IPS-15b (cell line): ENCODE data around the gene DENND5A.
"Not testable (repeated sequence)": the region's sequence is repeated elsewhere in the genome, so short reads cannot be mapped to it uniquely, and the experiment has no call there.

ENCODE experiments used
- H3K27me3 ChIP-seq: one replicate; pipeline ENCODE4 v1.6.1; 2013; ENCODE audit warnings: low read length; ENCODE audit not compliant: control insufficient read depth, insufficient read depth
- H3K36me3 ChIP-seq: one replicate; pipeline ENCODE4 v1.6.1; 2013; ENCODE audit warnings: low read length; ENCODE audit not compliant: control insufficient read depth, insufficient read depth
- H3K4me1 ChIP-seq: one replicate; pipeline ENCODE4 v1.6.1; 2013; ENCODE audit warnings: mild to moderate bottlenecking, low read length; ENCODE audit not compliant: control insufficient read depth, insufficient read depth
- H3K4me3 ChIP-seq: one replicate; pipeline ENCODE4 v1.5.1; 2013; ENCODE audit warnings: low read depth, low read length
- H3K9ac ChIP-seq: one replicate; pipeline ENCODE4 v1.6.1; 2013; ENCODE audit warnings: low read depth, mild to moderate bottlenecking, low read length
- H3K9me3 ChIP-seq: one replicate; pipeline ENCODE4 v1.6.1; 2013; ENCODE audit warnings: mild to moderate bottlenecking, low read length; ENCODE audit not compliant: control insufficient read depth, insufficient read depth

DENND5A gene

GRCh38 chr11:9277176-9277575, 12.0 kb upstream of the DENND5A start:
- Histone ChIP-seq H3K4me1 (no peaks in the 10 kb centered on the region), H3K9me3 (no peaks in the 10 kb centered on the region), H3K27me3 (no peaks in the 10 kb centered on the region), H3K4me3 (no peak overlapping the region), H3K36me3 (peaks cover 2% of the 10 kb centered on the region), H3K9ac (no peak overlapping the region)

- Histone ChIP-seq H3K9ac (no peak overlapping the region), H3K4me1 (no peaks in the 10 kb centered on the region), H3K36me3 (peaks cover 2% of the 10 kb centered on the region), H3K4me3 (no peak overlapping the region), H3K9me3 (no peaks in the 10 kb centered on the region), H3K27me3 (no peaks in the 10 kb centered on the region)
Measured at GRCh38 chr11:9276571-9276970, 11.4 kb upstream of the DENND5A start.

- Histone ChIP-seq H3K9ac (no peak overlapping the region), H3K27me3 (no peaks in the 10 kb centered on the region), H3K4me3 (no peak overlapping the region), H3K4me1 (no peaks in the 10 kb centered on the region), H3K36me3 (no peaks in the 10 kb centered on the region), H3K9me3 (no peaks in the 10 kb centered on the region)
Measured at GRCh38 chr11:9274499-9275258, 9.5 kb upstream of the DENND5A start.

GRCh38 chr11:9273376-9274336, 8.5 kb upstream of the DENND5A start:
- H3K27me3 ChIP-seq, result no peaks in the 10 kb centered on the region
- no peaks in the 10 kb centered on the region for H3K36me3 ChIP-seq
- H3K4me1 ChIP-seq, result no peaks in the 10 kb centered on the region
- H3K9ac ChIP-seq, result no peak overlapping the region
- no peak overlapping the region for H3K4me3 ChIP-seq
- no peaks in the 10 kb centered on the region for H3K9me3 ChIP-seq

- Histone ChIP-seq H3K27me3 (no peaks in the 10 kb centered on the region), H3K36me3 (no peaks in the 10 kb centered on the region), H3K4me1 (peaks cover 8% of the 10 kb centered on the region), H3K9me3 (no peaks in the 10 kb centered on the region), H3K9ac (no peak overlapping the region), H3K4me3 (no peak overlapping the region)
Measured at GRCh38 chr11:9269492-9270013, 4.4 kb upstream of the DENND5A start.

- Histone ChIP-seq H3K4me3 (no peak overlapping the region), H3K27me3 (no peaks in the 10 kb centered on the region), H3K36me3 (no peaks in the 10 kb centered on the region), H3K9me3 (no peaks in the 10 kb centered on the region), H3K9ac (no peak overlapping the region), H3K4me1 (peaks cover 8% of the 10 kb centered on the region)
Measured at GRCh38 chr11:9267680-9268079, 2.5 kb upstream of the DENND5A start.

- H3K36me3 ChIP-seq, result no peaks in the 10 kb centered on the region
- no peaks in the 10 kb centered on the region for H3K9me3 ChIP-seq
- H3K9ac ChIP-seq, result no peak overlapping the region
- no peaks in the 10 kb centered on the region for H3K27me3 ChIP-seq
- peaks cover 8% of the 10 kb centered on the region for H3K4me1 ChIP-seq
- no peak overlapping the region for H3K4me3 ChIP-seq
Measured at GRCh38 chr11:9266926-9267325, 1.8 kb upstream of the DENND5A start.

- H3K9me3 ChIP-seq, result no peaks in the 10 kb centered on the region
- peaks cover 8% of the 10 kb centered on the region for H3K4me1 ChIP-seq
- no peaks in the 10 kb centered on the region for H3K36me3 ChIP-seq
- no peak overlapping the region for H3K9ac ChIP-seq
- no peaks in the 10 kb centered on the region for H3K27me3 ChIP-seq
- H3K4me3 ChIP-seq, result peak overlapping the region; percentile 91
Measured at GRCh38 chr11:9266132-9266736, 1.1 kb upstream of the DENND5A start.

GRCh38 chr11:9264316-9265210, 587 bp downstream of the DENND5A start:
- Histone ChIP-seq H3K9ac (peak overlapping the region; percentile 71), H3K27me3 (no peaks in the 10 kb centered on the region), H3K4me3 (peak overlapping the region; percentile 91), H3K9me3 (no peaks in the 10 kb centered on the region), H3K4me1 (peaks cover 8% of the 10 kb centered on the region), H3K36me3 (no peaks in the 10 kb centered on the region)

GRCh38 chr11:9263840-9264315, 1.3 kb downstream of the DENND5A start:
- H3K4me3 ChIP-seq, result peak overlapping the region; percentile 61
- H3K36me3 ChIP-seq, result no peaks in the 10 kb centered on the region
- no peaks in the 10 kb centered on the region for H3K27me3 ChIP-seq
- H3K4me1 ChIP-seq, result peaks cover 8% of the 10 kb centered on the region
- peak overlapping the region; percentile 71 for H3K9ac ChIP-seq
- H3K9me3 ChIP-seq, result no peaks in the 10 kb centered on the region

GRCh38 chr11:9260838-9261146, 4.4 kb downstream of the DENND5A start:
- H3K4me3 ChIP-seq, result not testable (repeated sequence)

More at GRCh38 chr11:9260838-9261146, 4.4 kb downstream of the DENND5A start:
- not testable (repeated sequence) for H3K9ac ChIP-seq, H3K4me1 ChIP-seq, H3K27me3 ChIP-seq, H3K9me3 ChIP-seq, H3K36me3 ChIP-seq
